OCI-LY3 (cell line): ENCODE results near the gene GAB2.

Source experiments
- EZH2phosphoT487 ChIP-seq: fragments of 200-600 bp; shearing (Covaris generic); IDR thresholded peaks from 2 replicates; pipeline ENCODE4 v1.6.1; 2018; ENCODE audit warnings: antibody characterized with exemption, mixed run types, low read depth
- TF ChIP-seq, protein P1 (sequence below): fragments of 200-600, 300-600 bp; sonication (generic); IDR thresholded peaks from 2 replicates; pipeline ENCODE4 v1.5.1; 2014; ENCODE audit warnings: antibody characterized with exemption, low read length, low read depth

GRCh38 chr11:78415338-78415737 is 2.3 kb downstream of the GAB2 start:
- TF ChIP-seq, protein P1, sequence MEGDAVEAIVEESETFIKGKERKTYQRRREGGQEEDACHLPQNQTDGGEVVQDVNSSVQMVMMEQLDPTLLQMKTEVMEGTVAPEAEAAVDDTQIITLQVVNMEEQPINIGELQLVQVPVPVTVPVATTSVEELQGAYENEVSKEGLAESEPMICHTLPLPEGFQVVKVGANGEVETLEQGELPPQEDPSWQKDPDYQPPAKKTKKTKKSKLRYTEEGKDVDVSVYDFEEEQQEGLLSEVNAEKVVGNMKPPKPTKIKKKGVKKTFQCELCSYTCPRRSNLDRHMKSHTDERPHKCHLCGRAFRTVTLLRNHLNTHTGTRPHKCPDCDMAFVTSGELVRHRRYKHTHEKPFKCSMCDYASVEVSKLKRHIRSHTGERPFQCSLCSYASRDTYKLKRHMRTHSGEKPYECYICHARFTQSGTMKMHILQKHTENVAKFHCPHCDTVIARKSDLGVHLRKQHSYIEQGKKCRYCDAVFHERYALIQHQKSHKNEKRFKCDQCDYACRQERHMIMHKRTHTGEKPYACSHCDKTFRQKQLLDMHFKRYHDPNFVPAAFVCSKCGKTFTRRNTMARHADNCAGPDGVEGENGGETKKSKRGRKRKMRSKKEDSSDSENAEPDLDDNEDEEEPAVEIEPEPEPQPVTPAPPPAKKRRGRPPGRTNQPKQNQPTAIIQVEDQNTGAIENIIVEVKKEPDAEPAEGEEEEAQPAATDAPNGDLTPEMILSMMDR, result no peak
- no peak for TF ChIP-seq EZH2phosphoT487
